ENCODE data around the gene DLGAP4.

The DLGAP4 gene, protein sequence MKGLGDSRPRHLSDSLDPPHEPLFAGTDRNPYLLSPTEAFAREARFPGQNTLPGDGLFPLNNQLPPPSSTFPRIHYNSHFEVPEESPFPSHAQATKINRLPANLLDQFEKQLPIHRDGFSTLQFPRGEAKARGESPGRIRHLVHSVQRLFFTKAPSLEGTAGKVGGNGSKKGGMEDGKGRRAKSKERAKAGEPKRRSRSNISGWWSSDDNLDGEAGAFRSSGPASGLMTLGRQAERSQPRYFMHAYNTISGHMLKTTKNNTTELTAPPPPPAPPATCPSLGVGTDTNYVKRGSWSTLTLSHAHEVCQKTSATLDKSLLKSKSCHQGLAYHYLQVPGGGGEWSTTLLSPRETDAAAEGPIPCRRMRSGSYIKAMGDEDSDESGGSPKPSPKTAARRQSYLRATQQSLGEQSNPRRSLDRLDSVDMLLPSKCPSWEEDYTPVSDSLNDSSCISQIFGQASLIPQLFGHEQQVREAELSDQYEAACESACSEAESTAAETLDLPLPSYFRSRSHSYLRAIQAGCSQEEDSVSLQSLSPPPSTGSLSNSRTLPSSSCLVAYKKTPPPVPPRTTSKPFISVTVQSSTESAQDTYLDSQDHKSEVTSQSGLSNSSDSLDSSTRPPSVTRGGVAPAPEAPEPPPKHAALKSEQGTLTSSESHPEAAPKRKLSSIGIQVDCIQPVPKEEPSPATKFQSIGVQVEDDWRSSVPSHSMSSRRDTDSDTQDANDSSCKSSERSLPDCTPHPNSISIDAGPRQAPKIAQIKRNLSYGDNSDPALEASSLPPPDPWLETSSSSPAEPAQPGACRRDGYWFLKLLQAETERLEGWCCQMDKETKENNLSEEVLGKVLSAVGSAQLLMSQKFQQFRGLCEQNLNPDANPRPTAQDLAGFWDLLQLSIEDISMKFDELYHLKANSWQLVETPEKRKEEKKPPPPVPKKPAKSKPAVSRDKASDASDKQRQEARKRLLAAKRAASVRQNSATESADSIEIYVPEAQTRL

GRCh38 chr20:36305602-36306551 lies at the start of gene DLGAP4:
Gene DLGAP4, plus strand, starts transcription at chr20:36306339. Its CDS starts 125,379 bp downstream, at chr20:36431718.
- H3K9me3 ChIP-seq (ENCODE audit: low read length) = no peaks in the 10 kb centered on the region
- H3K36me3 ChIP-seq (ENCODE audit: insufficient read depth, low read length) = no peaks in the 10 kb centered on the region
- peaks cover 83% of the 10 kb centered on the region for H3K27me3 ChIP-seq (ENCODE audit: insufficient read depth, low read length)
- peak within 1 kb of the TSS; percentile 38 for H3K4me3 ChIP-seq (ENCODE audit: low read length)
- peak within 1 kb of the TSS; percentile 60 for H2AFZ ChIP-seq (ENCODE audit: low read depth, low read length)
- peaks cover 6% of the 10 kb centered on the region for H3K4me1 ChIP-seq (ENCODE audit: insufficient read depth, low read length)

GRCh38 chr20:36259177-36260061 lies 46.7 kb upstream of the DLGAP4 start:
- Histone ChIP-seq H3K9me3 (ENCODE audit: low read length) (no peaks in the 10 kb centered on the region), H3K36me3 (ENCODE audit: insufficient read depth, low read length) (peaks cover 23% of the 10 kb centered on the region), H3K4me1 (ENCODE audit: insufficient read depth, low read length) (no peaks in the 10 kb centered on the region), H3K4me3 (ENCODE audit: low read length) (no peak overlapping the region), H3K27me3 (ENCODE audit: insufficient read depth, low read length) (no peaks in the 10 kb centered on the region), H2AFZ (ENCODE audit: low read depth, low read length) (no peak overlapping the region)

DNA sequence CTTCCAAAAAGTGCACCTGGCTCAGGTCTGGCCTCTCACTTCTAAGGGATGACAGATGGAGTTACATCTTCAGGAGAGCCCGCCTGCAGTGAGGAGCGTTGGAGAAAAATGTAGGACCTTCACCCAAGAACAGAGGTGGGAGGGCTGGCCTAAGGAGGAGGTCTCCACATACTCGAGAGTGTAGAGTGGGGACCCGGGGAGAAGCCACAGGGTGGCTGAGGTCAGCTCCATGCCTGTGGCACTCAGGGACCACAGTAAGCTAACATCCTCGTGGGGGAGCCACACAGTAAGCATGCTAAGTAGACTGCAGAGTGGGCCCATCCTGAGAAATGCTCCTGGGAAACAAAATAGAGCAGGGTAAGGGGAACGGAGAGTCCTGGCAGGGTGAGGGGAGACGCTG lies 45.8 kb upstream of the DLGAP4 start:
- Histone ChIP-seq H3K36me3 (ENCODE audit: insufficient read depth, low read length) (peaks cover 15% of the 10 kb centered on the region), H3K27me3 (ENCODE audit: insufficient read depth, low read length) (no peaks in the 10 kb centered on the region), H2AFZ (ENCODE audit: low read depth, low read length) (no peak overlapping the region), H3K4me1 (ENCODE audit: insufficient read depth, low read length) (no peaks in the 10 kb centered on the region), H3K9me3 (ENCODE audit: low read length) (no peaks in the 10 kb centered on the region), H3K4me3 (ENCODE audit: low read length) (no peak overlapping the region)

- H3K36me3 ChIP-seq (ENCODE audit: insufficient read depth, low read length) = peaks cover 3% of the 10 kb centered on the region
- H3K4me3 ChIP-seq (ENCODE audit: low read length) = no peak overlapping the region
- H2AFZ ChIP-seq (ENCODE audit: low read depth, low read length) = no peak overlapping the region
- H3K4me1 ChIP-seq (ENCODE audit: insufficient read depth, low read length) = no peaks in the 10 kb centered on the region
- no peaks in the 10 kb centered on the region for H3K27me3 ChIP-seq (ENCODE audit: insufficient read depth, low read length)
- no peaks in the 10 kb centered on the region for H3K9me3 ChIP-seq (ENCODE audit: low read length)
These were observed 44.6 kb upstream of the DLGAP4 start for GRCh38 chr20:36261389-36262105.

- Histone ChIP-seq H3K4me1 (ENCODE audit: insufficient read depth, low read length) (no peaks in the 10 kb centered on the region), H2AFZ (ENCODE audit: low read depth, low read length) (no peak overlapping the region), H3K9me3 (ENCODE audit: low read length) (no peaks in the 10 kb centered on the region), H3K36me3 (ENCODE audit: insufficient read depth, low read length) (no peaks in the 10 kb centered on the region), H3K27me3 (ENCODE audit: insufficient read depth, low read length) (no peaks in the 10 kb centered on the region), H3K4me3 (ENCODE audit: low read length) (no peak overlapping the region)
These were observed 43.7 kb upstream of the DLGAP4 start for GRCh38 chr20:36262440-36262839.

DNA sequence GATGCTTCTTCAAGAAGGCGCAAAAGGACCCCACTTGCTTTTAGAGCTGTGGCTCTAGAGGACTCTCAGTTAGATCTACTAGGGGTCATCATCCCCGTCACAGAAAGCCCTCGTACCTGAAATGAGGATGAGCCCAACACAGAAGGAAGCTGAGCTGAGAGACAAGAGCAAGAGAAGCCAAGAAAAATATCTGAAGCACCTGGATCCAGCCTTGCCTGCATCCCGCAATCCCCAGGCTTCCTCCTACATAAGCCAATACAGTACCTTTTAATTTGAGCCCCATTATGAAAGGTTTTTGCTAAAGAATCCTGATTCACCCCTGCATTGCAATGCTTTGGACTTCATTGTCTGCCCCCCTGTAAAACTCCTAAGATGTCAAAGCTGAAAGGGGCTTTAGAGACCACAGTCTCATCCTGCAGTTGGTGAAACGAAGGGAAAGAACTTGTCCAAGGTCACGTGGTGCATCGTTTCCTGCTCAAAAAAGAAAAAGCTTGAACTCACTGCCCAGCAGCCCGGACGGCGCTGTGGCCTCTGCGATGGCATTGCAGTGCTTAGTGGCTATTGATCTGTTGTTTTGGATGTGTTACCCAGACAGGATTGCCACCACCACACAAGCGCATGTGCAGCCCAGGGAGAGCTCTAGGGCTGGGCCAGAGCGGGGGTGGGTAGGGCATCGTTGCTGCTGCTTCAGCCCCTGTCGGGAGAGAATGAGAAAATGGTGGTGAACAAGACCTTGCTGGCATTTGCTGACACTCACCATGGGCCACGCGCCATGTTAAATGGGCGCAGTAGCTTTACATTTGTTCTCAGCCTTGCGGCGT lies 41.5 kb upstream of the DLGAP4 start:
- Histone ChIP-seq H3K9me3 (ENCODE audit: low read length) (no peaks in the 10 kb centered on the region), H3K4me1 (ENCODE audit: insufficient read depth, low read length) (peaks cover 6% of the 10 kb centered on the region), H3K4me3 (ENCODE audit: low read length) (no peak overlapping the region), H2AFZ (ENCODE audit: low read depth, low read length) (no peak overlapping the region), H3K36me3 (ENCODE audit: insufficient read depth, low read length) (no peaks in the 10 kb centered on the region), H3K27me3 (ENCODE audit: insufficient read depth, low read length) (no peaks in the 10 kb centered on the region)

DNA sequence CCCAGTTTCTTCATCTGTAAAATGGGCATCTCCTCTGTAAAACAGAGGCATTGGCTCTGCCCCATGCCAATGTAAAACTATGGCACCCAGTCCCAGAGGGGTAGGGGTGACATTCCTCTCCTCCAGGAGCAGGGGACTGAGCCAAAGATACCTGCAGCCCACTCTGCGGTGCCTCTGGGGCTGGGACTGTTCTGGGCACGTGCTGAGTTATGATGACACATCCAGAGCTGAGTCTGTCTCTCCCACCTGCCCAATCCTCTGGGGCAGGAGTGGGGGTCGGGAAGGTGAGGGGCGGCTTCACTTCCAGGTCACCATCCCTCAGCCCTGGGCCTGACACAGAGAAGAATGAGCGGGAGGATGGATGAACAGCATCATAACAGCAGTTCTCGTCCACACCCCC lies 40.0 kb upstream of the DLGAP4 start:
- Histone ChIP-seq H3K27me3 (ENCODE audit: insufficient read depth, low read length) (no peaks in the 10 kb centered on the region), H3K9me3 (ENCODE audit: low read length) (no peaks in the 10 kb centered on the region), H3K36me3 (ENCODE audit: insufficient read depth, low read length) (no peaks in the 10 kb centered on the region), H3K4me3 (ENCODE audit: low read length) (no peak overlapping the region), H3K4me1 (ENCODE audit: insufficient read depth, low read length) (peaks cover 6% of the 10 kb centered on the region), H2AFZ (ENCODE audit: low read depth, low read length) (no peak overlapping the region)

DNA sequence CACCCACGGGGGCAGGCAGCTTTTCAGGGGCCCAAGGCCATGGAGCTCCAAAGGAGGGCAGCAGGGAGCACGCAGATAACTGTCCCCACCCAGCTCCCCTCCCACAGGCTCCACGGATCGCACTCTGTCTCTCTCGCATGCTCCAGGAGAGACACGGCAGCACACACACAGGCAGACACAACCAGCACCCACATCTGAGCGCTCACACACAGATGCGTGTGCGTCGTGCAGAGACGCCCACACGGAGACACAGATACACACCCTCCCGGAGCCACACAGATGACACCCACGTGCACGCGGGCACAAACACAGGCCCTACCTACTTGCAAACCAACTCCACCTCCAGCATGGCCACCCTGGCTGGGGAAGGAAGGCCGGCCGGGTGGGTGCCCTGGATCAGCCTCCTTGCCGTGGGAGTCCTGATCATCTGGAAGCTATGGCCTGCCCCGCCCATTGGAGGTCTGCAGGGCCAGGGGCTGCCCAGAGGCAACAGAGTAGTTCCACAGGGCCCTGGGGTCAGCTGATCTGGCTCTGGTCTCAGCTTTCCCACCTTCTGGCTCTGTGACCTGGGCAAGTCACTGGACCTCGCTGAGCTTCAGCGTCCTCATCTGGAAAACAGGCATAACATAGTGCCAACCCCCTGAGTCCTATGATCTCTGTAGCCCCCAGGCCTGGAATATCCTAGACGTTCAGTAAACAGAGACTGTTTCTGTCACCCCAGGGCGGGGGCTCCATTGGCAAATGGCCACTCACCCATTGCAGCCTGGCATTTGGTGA lies 38.3 kb upstream of the DLGAP4 start:
- no peak overlapping the region for H3K4me3 ChIP-seq (ENCODE audit: low read length)

DNA sequence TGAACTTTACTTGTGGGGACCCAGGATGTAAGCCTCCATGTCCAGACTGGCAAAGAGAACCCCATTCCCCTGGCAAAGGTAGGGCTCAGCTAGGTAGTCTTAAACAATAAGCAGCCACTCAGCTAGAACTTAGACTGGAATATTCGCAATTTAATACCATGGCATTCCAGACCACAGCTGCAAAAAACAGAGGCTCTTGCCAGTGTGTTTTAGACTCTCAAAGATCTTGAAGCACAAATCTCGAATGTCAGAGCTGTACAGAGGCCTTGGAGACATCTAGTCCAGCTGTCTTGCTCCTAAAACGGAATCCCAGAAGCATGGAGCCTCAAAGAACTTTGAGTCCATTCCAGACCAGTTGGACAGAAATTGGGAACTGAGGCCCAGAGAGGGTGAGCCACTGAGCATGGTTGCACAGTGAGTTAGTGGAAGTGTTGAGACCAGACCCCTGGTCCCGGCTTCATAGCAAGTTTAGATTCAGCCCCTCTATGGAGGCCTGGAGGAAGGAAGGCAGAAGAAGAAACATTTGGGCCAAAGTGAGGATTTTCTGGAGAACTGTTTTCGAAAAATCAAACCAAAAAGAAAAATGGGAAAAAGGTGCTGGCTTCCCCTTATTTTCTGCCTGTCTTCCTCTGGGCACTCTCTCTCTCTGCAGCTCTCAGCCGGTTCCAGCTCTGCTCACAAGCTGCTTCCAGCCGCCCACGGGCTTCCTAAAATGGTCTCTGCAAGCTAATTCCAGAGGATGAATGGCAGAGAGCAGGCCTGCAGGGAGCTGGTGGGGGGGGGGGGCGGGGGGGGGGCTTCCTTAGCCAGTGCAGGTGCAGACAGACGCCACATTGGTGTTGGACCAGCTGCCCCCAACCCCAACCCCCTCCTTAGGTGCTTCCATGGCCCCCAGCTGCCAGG lies 37.4 kb upstream of the DLGAP4 start:
- Histone ChIP-seq H2AFZ (ENCODE audit: low read depth, low read length) (no peak overlapping the region), H3K4me1 (ENCODE audit: insufficient read depth, low read length) (peaks cover 7% of the 10 kb centered on the region), H3K27me3 (ENCODE audit: insufficient read depth, low read length) (no peaks in the 10 kb centered on the region), H3K4me3 (ENCODE audit: low read length) (no peak overlapping the region), H3K36me3 (ENCODE audit: insufficient read depth, low read length) (no peaks in the 10 kb centered on the region), H3K9me3 (ENCODE audit: low read length) (no peaks in the 10 kb centered on the region)

More for the DNA sequence above, 38.3 kb upstream of the DLGAP4 start:
- Histone ChIP-seq H3K27me3 (ENCODE audit: insufficient read depth, low read length) (no peaks in the 10 kb centered on the region), H2AFZ (ENCODE audit: low read depth, low read length) (no peak overlapping the region), H3K4me1 (ENCODE audit: insufficient read depth, low read length) (peaks cover 6% of the 10 kb centered on the region), H3K9me3 (ENCODE audit: low read length) (no peaks in the 10 kb centered on the region), H3K36me3 (ENCODE audit: insufficient read depth, low read length) (no peaks in the 10 kb centered on the region)

DNA sequence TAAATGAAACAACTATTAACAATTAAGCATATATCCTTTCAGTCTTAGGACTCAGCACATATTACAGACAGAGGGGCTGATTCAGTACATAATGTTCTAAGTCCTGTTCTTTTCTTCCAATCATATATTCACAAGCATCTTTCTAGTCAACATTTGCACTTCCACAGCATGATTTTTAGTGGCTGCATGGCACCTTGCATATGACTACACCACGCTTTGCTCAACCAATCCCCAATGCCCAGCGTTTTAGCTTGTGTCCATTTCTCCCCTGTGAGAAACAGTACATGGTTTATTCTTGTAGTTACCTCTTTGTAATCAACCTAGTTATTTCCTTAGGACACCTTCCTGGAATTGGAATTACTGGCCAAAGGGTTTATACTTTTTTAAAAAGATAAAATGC lies 36.6 kb upstream of the DLGAP4 start:
- Histone ChIP-seq H3K9me3 (ENCODE audit: low read length) (no peaks in the 10 kb centered on the region), H3K36me3 (ENCODE audit: insufficient read depth, low read length) (no peaks in the 10 kb centered on the region), H3K27me3 (ENCODE audit: insufficient read depth, low read length) (no peaks in the 10 kb centered on the region), H3K4me3 (ENCODE audit: low read length) (no peak overlapping the region), H3K4me1 (ENCODE audit: insufficient read depth, low read length) (peaks cover 15% of the 10 kb centered on the region), H2AFZ (ENCODE audit: low read depth, low read length) (no peak overlapping the region)
